ENCODE results near the gene ZNF420.
"Not testable (repeated sequence)": the region's sequence is repeated elsewhere in the genome, so short reads cannot be mapped to it uniquely, and the experiment has no call there.

The ZNF420 gene

DNA sequence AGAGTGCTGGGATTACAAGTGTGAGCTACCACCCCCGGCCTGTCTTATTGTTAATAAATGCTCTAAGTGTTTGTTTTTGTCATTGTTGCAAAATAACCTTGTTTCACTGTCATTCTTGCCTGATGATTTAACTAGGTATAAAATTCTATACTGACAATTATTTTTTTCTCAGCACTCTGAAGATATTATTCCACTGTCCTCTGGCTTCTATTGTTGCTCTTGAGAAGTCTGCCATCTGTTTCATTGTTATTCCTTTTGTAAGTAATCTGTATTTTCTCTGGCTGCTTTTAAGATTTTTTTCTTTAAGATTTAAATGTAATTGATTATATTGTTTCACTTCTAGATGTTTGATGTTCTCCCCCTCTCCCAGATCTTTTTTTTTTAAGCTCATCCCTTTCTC, 17.6 kb downstream of the ZNF420 start:
- in situ Hi-C loops (cut with HindIII; ENCODE audit: low sequenced_read_pairs): no loop called here
- TF ChIP-seq, protein P1, sequence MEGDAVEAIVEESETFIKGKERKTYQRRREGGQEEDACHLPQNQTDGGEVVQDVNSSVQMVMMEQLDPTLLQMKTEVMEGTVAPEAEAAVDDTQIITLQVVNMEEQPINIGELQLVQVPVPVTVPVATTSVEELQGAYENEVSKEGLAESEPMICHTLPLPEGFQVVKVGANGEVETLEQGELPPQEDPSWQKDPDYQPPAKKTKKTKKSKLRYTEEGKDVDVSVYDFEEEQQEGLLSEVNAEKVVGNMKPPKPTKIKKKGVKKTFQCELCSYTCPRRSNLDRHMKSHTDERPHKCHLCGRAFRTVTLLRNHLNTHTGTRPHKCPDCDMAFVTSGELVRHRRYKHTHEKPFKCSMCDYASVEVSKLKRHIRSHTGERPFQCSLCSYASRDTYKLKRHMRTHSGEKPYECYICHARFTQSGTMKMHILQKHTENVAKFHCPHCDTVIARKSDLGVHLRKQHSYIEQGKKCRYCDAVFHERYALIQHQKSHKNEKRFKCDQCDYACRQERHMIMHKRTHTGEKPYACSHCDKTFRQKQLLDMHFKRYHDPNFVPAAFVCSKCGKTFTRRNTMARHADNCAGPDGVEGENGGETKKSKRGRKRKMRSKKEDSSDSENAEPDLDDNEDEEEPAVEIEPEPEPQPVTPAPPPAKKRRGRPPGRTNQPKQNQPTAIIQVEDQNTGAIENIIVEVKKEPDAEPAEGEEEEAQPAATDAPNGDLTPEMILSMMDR (IDR thresholded peaks at IDR 0.05; ENCODE audit: low read depth, low read length, missing control alignments): no peak
- H3K4me3 ChIP-seq (ENCODE audit: low read depth, low read length): no peak overlapping the region
- DNase-seq (ENCODE audit: low read depth): no peak

- no peak overlapping the region for H3K4me3 ChIP-seq (ENCODE audit: low read depth, low read length)
- no peak for DNase-seq (ENCODE audit: low read depth)
- in situ Hi-C loops (cut with HindIII; ENCODE audit: low sequenced_read_pairs): no loop called here
- TF ChIP-seq, protein P1 (IDR thresholded peaks at IDR 0.05; ENCODE audit: low read depth, low read length, missing control alignments): no peak
These were observed 20.3 kb downstream of the ZNF420 start for GRCh38 chr19:37098570-37098969.

DNA sequence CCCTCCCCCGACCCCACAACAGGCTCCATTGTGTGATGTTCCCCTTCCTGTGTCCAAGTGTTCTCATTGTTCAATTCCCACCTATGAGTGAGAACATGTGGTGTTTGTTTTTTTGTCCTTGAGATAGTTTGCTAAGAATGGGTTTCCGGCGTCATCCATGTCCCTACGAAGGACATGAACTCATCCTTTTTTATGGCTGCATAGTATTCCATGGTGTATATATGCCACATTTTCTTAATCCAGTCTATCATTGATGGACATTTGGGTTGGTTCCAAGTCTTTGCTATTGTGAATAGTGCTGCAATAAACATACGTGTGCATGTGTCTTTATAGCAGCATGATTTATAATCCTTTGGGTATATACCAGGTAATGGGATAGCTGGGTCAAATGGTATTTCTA, 25.9 kb downstream of the ZNF420 start:
- H3K4me3 ChIP-seq (ENCODE audit: low read depth, low read length); DNase-seq (ENCODE audit: low read depth); in situ Hi-C loops (cut with HindIII; ENCODE audit: low sequenced_read_pairs): not testable (repeated sequence)

DNA sequence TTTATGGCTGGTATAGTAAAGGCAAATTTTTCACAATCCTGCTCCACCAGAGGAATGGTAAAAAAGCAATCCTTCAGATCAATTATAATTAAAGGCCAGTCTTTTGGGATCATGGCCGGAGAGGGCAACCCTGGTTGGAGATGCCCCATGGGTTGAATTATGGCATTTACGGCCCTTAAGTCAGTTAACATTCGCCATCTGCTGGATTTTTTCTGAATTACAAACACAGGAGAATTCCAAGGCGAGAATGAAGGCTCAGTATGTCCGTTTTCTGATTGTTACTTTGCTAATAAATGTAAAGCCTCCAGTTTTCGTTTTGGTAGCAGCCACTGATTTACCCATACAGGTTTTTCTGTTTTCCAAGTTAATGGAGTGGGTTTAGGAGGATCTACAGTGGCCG, 33.5 kb downstream of the ZNF420 start:
- in situ Hi-C loops (cut with HindIII; ENCODE audit: low sequenced_read_pairs); H3K4me3 ChIP-seq (ENCODE audit: low read depth, low read length); DNase-seq (ENCODE audit: low read depth): not testable (repeated sequence)

GRCh38 chr19:37114001-37114400, 35.8 kb downstream of the ZNF420 start:
- TF ChIP-seq, protein P1 (IDR thresholded peaks at IDR 0.05; ENCODE audit: low read depth, low read length, missing control alignments): no peak
- H3K4me3 ChIP-seq (ENCODE audit: low read depth, low read length): no peak overlapping the region
- no peak for DNase-seq (ENCODE audit: low read depth)
- in situ Hi-C loops (cut with HindIII; ENCODE audit: low sequenced_read_pairs): no loop called here

- in situ Hi-C loops (cut with HindIII; ENCODE audit: low sequenced_read_pairs); H3K4me3 ChIP-seq (ENCODE audit: low read depth, low read length); DNase-seq (ENCODE audit: low read depth): not testable (repeated sequence)
These were observed 43.9 kb downstream of the ZNF420 start for GRCh38 chr19:37122093-37122492.

DNA sequence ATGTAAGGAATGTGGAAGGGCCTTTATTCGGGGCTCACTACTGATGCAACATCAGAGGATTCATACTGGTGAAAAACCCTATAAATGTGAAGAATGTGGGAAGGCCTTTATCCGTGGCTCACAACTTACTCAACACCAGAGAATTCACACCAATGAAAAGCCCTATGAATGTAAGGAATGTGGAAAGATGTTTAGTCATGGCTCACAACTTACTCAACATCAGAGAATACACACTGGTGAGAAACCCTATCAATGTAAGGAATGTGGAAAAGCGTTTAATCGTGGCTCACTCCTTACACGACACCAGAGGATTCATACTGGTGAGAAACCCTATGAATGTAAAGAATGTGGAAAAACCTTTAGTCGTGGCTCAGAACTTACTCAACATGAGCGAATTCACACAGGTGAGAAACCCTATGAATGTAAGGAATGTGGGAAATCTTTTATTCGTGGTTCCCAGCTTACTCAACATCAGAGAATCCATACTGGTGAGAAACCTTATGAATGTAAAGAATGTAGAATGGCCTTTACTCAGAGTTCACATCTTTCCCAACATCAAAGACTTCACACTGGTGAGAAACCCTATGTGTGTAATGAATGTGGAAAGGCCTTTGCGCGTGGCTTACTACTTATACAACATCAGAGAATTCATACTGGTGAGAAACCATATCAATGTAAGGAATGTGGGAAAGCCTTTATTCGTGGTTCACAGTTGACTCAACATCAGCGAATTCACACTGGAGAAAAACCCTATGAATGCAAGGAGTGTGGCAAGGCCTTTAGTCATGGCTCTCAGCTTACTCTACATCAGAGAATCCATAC, 50.0 kb downstream of the ZNF420 start:
- no peak overlapping the region for H3K4me3 ChIP-seq (ENCODE audit: low read depth, low read length)
- no peak for DNase-seq (ENCODE audit: low read depth)
- TF ChIP-seq, protein P1 (IDR thresholded peaks at IDR 0.05; ENCODE audit: low read depth, low read length, missing control alignments): no peak
- in situ Hi-C loops (cut with HindIII; ENCODE audit: low sequenced_read_pairs): no loop called here

DNA sequence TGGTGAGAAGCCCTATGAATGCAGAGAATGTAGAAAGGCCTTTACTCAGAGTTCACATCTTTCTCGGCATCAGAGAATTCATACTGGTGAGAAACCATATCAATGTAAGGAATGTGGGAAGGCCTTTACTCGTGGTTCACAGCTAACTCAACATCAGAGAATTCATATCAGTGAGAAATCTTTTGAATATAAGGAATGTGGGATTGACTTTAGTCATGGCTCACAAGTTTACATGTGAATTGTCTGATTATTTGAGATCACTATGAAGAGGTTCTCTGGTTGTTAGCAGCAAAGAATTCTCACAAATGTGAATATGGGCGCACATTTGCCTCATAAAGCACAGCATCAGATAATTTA, 50.6 kb downstream of the ZNF420 start:
- no peak for DNase-seq (ENCODE audit: low read depth)
- in situ Hi-C loops (cut with HindIII; ENCODE audit: low sequenced_read_pairs): no loop called here

More for the DNA sequence above, 50.6 kb downstream of the ZNF420 start:
- no peak overlapping the region for H3K4me3 ChIP-seq (ENCODE audit: low read depth, low read length)
- TF ChIP-seq, protein P1 (IDR thresholded peaks at IDR 0.05; ENCODE audit: low read depth, low read length, missing control alignments): no peak
